ENCODE data around the gene TMUB2. TPM values are rescaled to one million over a fixed set of nuclear protein-coding genes. Genes with fewer than 3 reads are reported as not detected.

The TMUB2 gene
- total and polyA plus RNA-seq, 9 donors, result 33.6 to 53.2 (median 43.2) TPM

DNA sequence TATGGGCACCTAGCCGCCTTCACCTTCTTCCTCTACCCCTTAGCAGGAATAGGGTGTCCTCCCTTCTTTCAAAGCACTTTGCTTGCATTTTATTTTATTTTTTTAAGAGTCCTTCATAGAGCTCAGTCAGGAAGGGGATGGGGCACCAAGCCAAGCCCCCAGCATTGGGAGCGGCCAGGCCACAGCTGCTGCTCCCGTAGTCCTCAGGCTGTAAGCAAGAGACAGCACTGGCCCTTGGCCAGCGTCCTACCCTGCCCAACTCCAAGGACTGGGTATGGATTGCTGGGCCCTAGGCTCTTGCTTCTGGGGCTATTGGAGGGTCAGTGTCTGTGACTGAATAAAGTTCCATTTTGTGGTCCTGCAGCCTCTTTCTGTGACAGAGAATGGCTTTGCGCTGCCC, 4.6 kb downstream of the TMUB2 start:
- Histone ChIP-seq H3K27me3 (ENCODE audit: control insufficient read depth, insufficient read depth, low read length) (no peaks in the 10 kb centered on the region), H3K4me3 (ENCODE audit: low read length) (no peak overlapping the region), H3K27ac (ENCODE audit: low read length) (peak overlapping the region; percentile 82), H3K4me1 (ENCODE audit: control insufficient read depth, insufficient read depth, low read length) (peaks cover 60% of the 10 kb centered on the region), H3K9me3 (replicated peaks; ENCODE audit: control insufficient read depth, low read depth, low read length) (no peaks in the 10 kb centered on the region), H3K36me3 (ENCODE audit: control insufficient read depth, insufficient read depth, low read length) (peaks cover 65% of the 10 kb centered on the region)
- peak; percentile 78 for DNase-seq
- 36% methylated on average over 3 of the region's 5 CpGs for WGBS (ENCODE audit: insufficient coverage)

- Histone ChIP-seq H3K36me3 (ENCODE audit: control insufficient read depth, insufficient read depth, low read length) (peaks cover 70% of the 10 kb centered on the region), H3K9me3 (replicated peaks; ENCODE audit: control insufficient read depth, low read depth, low read length) (no peaks in the 10 kb centered on the region), H3K4me3 (ENCODE audit: low read length) (no peak overlapping the region), H3K4me1 (ENCODE audit: control insufficient read depth, insufficient read depth, low read length) (peaks cover 60% of the 10 kb centered on the region), H3K27ac (ENCODE audit: low read length) (peak overlapping the region; percentile 82), H3K27me3 (ENCODE audit: control insufficient read depth, insufficient read depth, low read length) (no peaks in the 10 kb centered on the region)
- no peak for DNase-seq
- no CpG with 5 or more reads among the region's 7 CpGs for WGBS (ENCODE audit: insufficient coverage)
These were observed 5.2 kb downstream of the TMUB2 start for GRCh38 chr17:44191941-44192496.

DNA sequence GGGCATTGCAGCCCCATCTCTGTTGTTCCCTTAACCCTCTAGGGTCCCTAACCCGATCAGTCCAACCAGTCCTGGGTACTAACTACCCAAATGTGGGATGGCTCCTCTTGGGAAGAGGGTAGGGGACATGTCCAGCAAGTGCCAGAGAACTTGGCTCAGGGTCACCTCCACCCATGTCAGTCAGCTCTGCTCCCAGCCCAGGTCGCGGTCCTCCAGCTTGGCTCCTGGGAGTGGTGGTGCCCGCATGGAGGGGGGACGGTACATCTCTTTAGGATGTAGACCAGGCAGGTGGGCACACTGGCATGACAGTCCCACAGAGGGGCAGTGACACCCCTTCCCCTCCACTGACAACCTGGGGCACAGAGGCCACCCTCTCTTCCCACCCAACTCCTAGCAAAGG, 6.0 kb downstream of the TMUB2 start:
- DNase-seq, result no peak
- Histone ChIP-seq H3K27ac (ENCODE audit: low read length) (peak overlapping the region; percentile 82), H3K9me3 (replicated peaks; ENCODE audit: control insufficient read depth, low read depth, low read length) (no peaks in the 10 kb centered on the region), H3K4me1 (ENCODE audit: control insufficient read depth, insufficient read depth, low read length) (peaks cover 62% of the 10 kb centered on the region), H3K4me3 (ENCODE audit: low read length) (no peak overlapping the region), H3K27me3 (ENCODE audit: control insufficient read depth, insufficient read depth, low read length) (no peaks in the 10 kb centered on the region), H3K36me3 (ENCODE audit: control insufficient read depth, insufficient read depth, low read length) (peaks cover 78% of the 10 kb centered on the region)
- no CpG with 5 or more reads among the region's 5 CpGs for WGBS (ENCODE audit: insufficient coverage)

- WGBS (ENCODE audit: insufficient coverage), result 86% methylated on average over 8 of the region's 14 CpGs
- H3K36me3 ChIP-seq (ENCODE audit: control insufficient read depth, insufficient read depth, low read length), result peaks cover 75% of the 10 kb centered on the region
- H3K4me3 ChIP-seq (ENCODE audit: low read length), result no peak overlapping the region
- no peak for DNase-seq
- H3K27me3 ChIP-seq (ENCODE audit: control insufficient read depth, insufficient read depth, low read length), result no peaks in the 10 kb centered on the region
- no peaks in the 10 kb centered on the region for H3K9me3 ChIP-seq (replicated peaks; ENCODE audit: control insufficient read depth, low read depth, low read length)
- H3K27ac ChIP-seq (ENCODE audit: low read length), result peak overlapping the region; percentile 82
- H3K4me1 ChIP-seq (ENCODE audit: control insufficient read depth, insufficient read depth, low read length), result peaks cover 62% of the 10 kb centered on the region
These were observed 6.7 kb downstream of the TMUB2 start for GRCh38 chr17:44193326-44194084.

- Histone ChIP-seq H3K36me3 (ENCODE audit: control insufficient read depth, insufficient read depth, low read length) (peaks cover 52% of the 10 kb centered on the region), H3K27ac (ENCODE audit: low read length) (no peak overlapping the region), H3K4me1 (ENCODE audit: control insufficient read depth, insufficient read depth, low read length) (peaks cover 38% of the 10 kb centered on the region), H3K4me3 (ENCODE audit: low read length) (no peak overlapping the region), H3K27me3 (ENCODE audit: control insufficient read depth, insufficient read depth, low read length) (no peaks in the 10 kb centered on the region), H3K9me3 (replicated peaks; ENCODE audit: control insufficient read depth, low read depth, low read length) (no peaks in the 10 kb centered on the region)
- WGBS (ENCODE audit: insufficient coverage), result 94% methylated on average over 7 of the region's 15 CpGs
- no peak for DNase-seq
These were observed 10.3 kb downstream of the TMUB2 start for GRCh38 chr17:44197107-44197506.

DNA sequence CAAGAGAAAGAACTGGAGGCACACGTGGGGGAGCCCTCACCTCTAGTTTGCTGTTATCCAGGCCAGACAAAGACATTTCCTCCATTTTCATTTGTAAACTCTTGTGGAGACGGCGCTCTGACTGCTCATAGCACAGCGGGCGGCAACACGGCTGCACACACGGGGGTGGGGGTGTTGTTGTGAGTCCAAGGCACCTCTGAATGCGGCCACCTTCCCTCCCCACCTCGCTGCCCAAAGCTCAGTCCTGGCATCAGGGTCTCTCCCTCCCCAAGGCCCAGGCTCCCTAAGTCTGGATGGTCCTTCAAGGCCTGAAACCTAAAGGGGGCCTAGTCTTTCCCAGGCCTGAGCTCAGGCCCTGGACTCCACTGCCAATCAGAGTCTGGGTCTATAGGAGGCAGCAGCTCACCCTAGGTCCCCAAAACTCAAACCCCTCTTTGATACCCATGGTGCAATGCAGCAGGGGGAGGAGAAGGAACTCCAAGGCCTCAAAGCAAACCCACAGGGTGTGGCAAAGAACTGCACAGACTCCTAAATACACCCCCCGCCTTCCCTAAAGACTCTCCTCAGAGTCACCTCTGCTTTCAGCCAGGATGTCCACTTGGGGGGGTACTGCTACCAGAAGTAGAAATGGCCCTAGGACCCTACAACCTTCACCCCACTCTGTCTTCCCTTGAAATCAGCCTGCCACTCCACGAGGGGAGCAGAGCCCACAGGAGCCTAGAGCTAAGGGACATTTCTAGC, 11.4 kb downstream of the TMUB2 start:
- Histone ChIP-seq H3K4me3 (ENCODE audit: low read length) (peak overlapping the region; percentile 66), H3K27ac (ENCODE audit: low read length) (peak overlapping the region; percentile 92), H3K4me1 (ENCODE audit: control insufficient read depth, insufficient read depth, low read length) (peaks cover 28% of the 10 kb centered on the region), H3K27me3 (ENCODE audit: control insufficient read depth, insufficient read depth, low read length) (no peaks in the 10 kb centered on the region), H3K9me3 (replicated peaks; ENCODE audit: control insufficient read depth, low read depth, low read length) (no peaks in the 10 kb centered on the region), H3K36me3 (ENCODE audit: control insufficient read depth, insufficient read depth, low read length) (peaks cover 44% of the 10 kb centered on the region)
- WGBS (ENCODE audit: insufficient coverage), result 62% methylated on average over 2 of the region's 11 CpGs
- DNase-seq, result peak; percentile 78

GRCh38 chr17:44198721-44199552, 12.2 kb downstream of the TMUB2 start:
- Histone ChIP-seq H3K9me3 (replicated peaks; ENCODE audit: control insufficient read depth, low read depth, low read length) (no peaks in the 10 kb centered on the region), H3K27ac (ENCODE audit: low read length) (peak overlapping the region; percentile 92), H3K36me3 (ENCODE audit: control insufficient read depth, insufficient read depth, low read length) (peaks cover 37% of the 10 kb centered on the region), H3K4me3 (ENCODE audit: low read length) (peak overlapping the region; percentile 66), H3K27me3 (ENCODE audit: control insufficient read depth, insufficient read depth, low read length) (no peaks in the 10 kb centered on the region), H3K4me1 (ENCODE audit: control insufficient read depth, insufficient read depth, low read length) (peaks cover 25% of the 10 kb centered on the region)
- WGBS (ENCODE audit: insufficient coverage), result 0% methylated on average over 29 of the region's 68 CpGs
- peak; percentile 81 for DNase-seq

GRCh38 chr17:44199553-44200477, 13.0 kb downstream of the TMUB2 start, which contains the start of gene ATXN7L3:
Gene ATXN7L3 (minus strand): TSS chr17:44199884. CDS start chr17:44198070, 1,814 bp downstream.
- DNase-seq, result peak; percentile 99
- H3K27me3 ChIP-seq (ENCODE audit: control insufficient read depth, insufficient read depth, low read length), result no peaks in the 10 kb centered on the region
- no peaks in the 10 kb centered on the region for H3K9me3 ChIP-seq (replicated peaks; ENCODE audit: control insufficient read depth, low read depth, low read length)
- peaks cover 23% of the 10 kb centered on the region for H3K4me1 ChIP-seq (ENCODE audit: control insufficient read depth, insufficient read depth, low read length)
- peak within 1 kb of the TSS; percentile 74 for H3K4me3 ChIP-seq (ENCODE audit: low read length)
- WGBS (ENCODE audit: insufficient coverage), result under 1% methylated on average over 81 of the region's 126 CpGs
- H3K36me3 ChIP-seq (ENCODE audit: control insufficient read depth, insufficient read depth, low read length), result peaks cover 28% of the 10 kb centered on the region
- H3K27ac ChIP-seq (ENCODE audit: low read length), result peak within 1 kb of the TSS; percentile 98
